Measurements from ENCODE around the gene CISD1.

- TF ChIP-seq EZH2phosphoT487 (IDR thresholded peaks at IDR 0.05; ENCODE audit: low read depth, severe bottlenecking, unreplicated experiment) (no peak), CTCF (IDR thresholded peaks at IDR 0.05; ENCODE audit: poor library complexity) (no peak)
These were observed 53.3 kb downstream of the CISD1 start for GRCh38 chr10:58322072-58322834.

Data from hepatocyte (in vitro differentiated cells).